HCT116 (cell line): Measurements from ENCODE around the gene ZSWIM8. TPM values are rescaled to one million over a fixed set of nuclear protein-coding genes. Genes with fewer than 3 reads are reported as not detected.

Experiments
- ATAC-seq: fragments of 200-7000 bp; cut with Tn5 transposase; 2 replicates; pipeline ENCODE4 v1.9.1; 2020; ENCODE audit warnings: mild to moderate bottlenecking, moderate library complexity
- BruUV-seq: library from RNA; stranded (reverse); fragments of 400-500 nt; replicated peaks from 2 replicates; lab custom pipeline; 2021; lab: Mats Ljungman, UMichigan
- CTCF ChIA-PET: fragments of 300-600 bp; sonication (Branson Sonifier 250); formaldehyde crosslinking; loops from one replicate; lab custom pipeline; 2021; ENCODE audit warnings: antibody characterized with exemption; lab: Charles Lee
- POLR2A ChIA-PET: fragments of 300-600, 350-600 bp; sonication (Branson Sonifier 250); formaldehyde crosslinking; loops from one replicate; lab custom pipeline; 2021; ENCODE audit warnings: antibody characterized with exemption; lab: Charles Lee
- RAD21 ChIA-PET, 2 experiments: fragments of 300-600 bp; sonication (Branson Sonifier 250); formaldehyde crosslinking; loops; one replicate each; lab custom pipeline; 2023; ENCODE audit warnings: low total read pairs in 2 of 2; ENCODE audit not compliant: uncharacterized antibody in 2 of 2, unreplicated experiment in 2 of 2, low non-redundant PET in 1 of 2; lab: Charles Lee
- DNase-seq: peaks from one replicate; pipeline ENCODE4 v3.0.0-alpha.2; 2010; ENCODE audit warnings: low read depth, low spot score
- H2AFZ ChIP-seq: fragments of 200-600 bp; shearing (Covaris generic), sonication (generic); 2 replicates; pipeline ENCODE4 v1.6.1; 2017; ENCODE audit warnings: low read depth, mixed run types, mixed read lengths, antibody characterized with exemption, low read length; ENCODE audit not compliant: poor library complexity, severe bottlenecking
- H3K27ac ChIP-seq: 2 replicates; pipeline ENCODE4 v1.5.1; 2012; ENCODE audit warnings: low read depth, low read length
- H3K27me3 ChIP-seq: fragments of 200-600 bp; sonication (generic); 2 replicates; pipeline ENCODE4 v1.6.1; 2016; ENCODE audit warnings: mixed run types, low read length, mixed read lengths; ENCODE audit not compliant: insufficient read depth
- H3K36me3 ChIP-seq, 2 experiments: fragments of 200-500 bp in 1 of 2; fragments of 200-600 bp in 1 of 2; sonication (Bioruptor generic) in 1 of 2; sonication (generic) in 1 of 2; 2 replicates each; pipeline versions ENCODE4 v1.5.1 to v1.6.1; 2014 to 2016; ENCODE audit warnings: low read length in 2 of 2, inconsistent platforms in 1 of 2, mixed read lengths in 1 of 2, mixed run types in 1 of 2; ENCODE audit not compliant: insufficient read depth in 2 of 2, control insufficient read depth in 1 of 2
- H3K4me1 ChIP-seq, 2 experiments: fragments of 200-600 bp in 1 of 2; sonication (generic) in 1 of 2; 2 replicates each; pipeline versions ENCODE4 v1.5.1 to v1.6.1; 2012 to 2017; ENCODE audit warnings: low read length in 2 of 2, inconsistent platforms in 1 of 2, mild to moderate bottlenecking in 1 of 2, mixed read lengths in 1 of 2, mixed run types in 1 of 2, moderate library complexity in 1 of 2; ENCODE audit not compliant: insufficient read depth in 2 of 2, control insufficient read depth in 1 of 2
- H3K4me2 ChIP-seq: fragments of 200-600 bp; sonication (generic); 2 replicates; pipeline ENCODE4 v1.6.1; 2017; ENCODE audit warnings: mixed run types, low read length, mixed read lengths
- H3K4me3 ChIP-seq, 2 experiments: fragments of 200-600 bp in 1 of 2; sonication (generic) in 1 of 2; replicated peaks in 1 of 2; 2 replicates each; pipeline ENCODE4 v1.5.1; 2011 to 2016; ENCODE audit warnings: low read length in 2 of 2, control low read depth in 1 of 2, low read depth in 1 of 2, mild to moderate bottlenecking in 1 of 2, mixed read lengths in 1 of 2, mixed run types in 1 of 2
- H3K79me2 ChIP-seq: fragments of 200-600 bp; sonication (generic); 2 replicates; pipeline ENCODE4 v1.6.1; 2017; ENCODE audit warnings: mild to moderate bottlenecking, mixed run types, low read length, moderate library complexity, mixed read lengths; ENCODE audit not compliant: insufficient read depth
- H3K9ac ChIP-seq: fragments of 200-600 bp; sonication (generic); 2 replicates; pipeline ENCODE4 v1.6.1; 2016; ENCODE audit warnings: low read length, mixed read lengths
- H3K9me2 ChIP-seq: fragments of 200-600 bp; sonication (generic), shearing (Covaris generic); 2 replicates; pipeline ENCODE4 v1.6.1; 2017; ENCODE audit warnings: mixed run types, mild to moderate bottlenecking, moderate library complexity; ENCODE audit not compliant: insufficient read depth
- H3K9me3 ChIP-seq, 2 experiments: fragments of 200-500 bp in 1 of 2; fragments of 200-600 bp in 1 of 2; sonication (Bioruptor generic) in 1 of 2; sonication (generic) in 1 of 2; 2 replicates each; pipeline ENCODE4 v1.6.1; 2014 to 2017; ENCODE audit warnings: low read length in 2 of 2, mixed read lengths in 2 of 2, inconsistent platforms in 1 of 2, low read depth in 1 of 2, mild to moderate bottlenecking in 1 of 2, mixed run types in 1 of 2, moderate library complexity in 1 of 2; ENCODE audit not compliant: control insufficient read depth in 1 of 2, insufficient read depth in 1 of 2
- H4K20me1 ChIP-seq: fragments of 200-600 bp; sonication (generic), shearing (Covaris generic); 2 replicates; pipeline ENCODE4 v1.6.1; 2017; ENCODE audit warnings: mixed run types, mild to moderate bottlenecking, moderate library complexity; ENCODE audit not compliant: insufficient read depth
- ATF3 ChIP-seq: IDR thresholded peaks from 2 replicates; pipeline ENCODE4 v1.6.1; 2012
- CBX3 ChIP-seq: IDR thresholded peaks from 2 replicates; pipeline ENCODE4 v1.6.1; 2012; ENCODE audit warnings: low read depth
- CEBPB ChIP-seq: IDR thresholded peaks from 2 replicates; pipeline ENCODE4 v1.6.1; 2012; ENCODE audit warnings: low read depth
- CTCF ChIP-seq, 3 experiments: fragments of 200-600 bp in 1 of 3; sonication (generic) in 1 of 3; IDR thresholded peaks in 2 of 3; conservative IDR thresholded peaks in 1 of 3; 2 replicates each; pipeline ENCODE4 v1.5.1; 2012 to 2017; ENCODE audit warnings: low read depth in 2 of 3, low read length in 2 of 3, antibody characterized with exemption in 1 of 3, borderline replicate concordance in 1 of 3, control low read depth in 1 of 3, mild to moderate bottlenecking in 1 of 3, mixed read lengths in 1 of 3, mixed run types in 1 of 3, moderate library complexity in 1 of 3; ENCODE audit not compliant: insufficient read depth in 1 of 3
- EGR1 ChIP-seq: IDR thresholded peaks from 2 replicates; pipeline ENCODE4 v1.6.1; 2012; ENCODE audit warnings: low read depth
- EZH2phosphoT487 ChIP-seq: fragments of 200-600 bp; IDR thresholded peaks from 2 replicates; pipeline ENCODE4 v1.6.1; 2018; ENCODE audit warnings: antibody characterized with exemption, borderline replicate concordance
- MAX ChIP-seq: IDR thresholded peaks from 2 replicates; pipeline ENCODE4 v1.6.1; 2012
- POLR2A ChIP-seq: IDR thresholded peaks from 2 replicates; pipeline ENCODE4 v1.7.0; 2011; ENCODE audit warnings: borderline replicate concordance; ENCODE audit not compliant: insufficient read depth, insufficient read length; ENCODE audit errors: extremely low read depth
- POLR2AphosphoS5 ChIP-seq: IDR thresholded peaks from 2 replicates; pipeline ENCODE4 v1.6.1; 2011; ENCODE audit warnings: mild to moderate bottlenecking, low read depth, low read length, moderate library complexity
- RAD21 ChIP-seq: IDR thresholded peaks from 2 replicates; pipeline ENCODE4 v1.6.1; 2012; ENCODE audit warnings: low read depth, mild to moderate bottlenecking
- REST ChIP-seq: IDR thresholded peaks from 2 replicates; pipeline ENCODE4 v1.6.1; 2012; ENCODE audit warnings: low read depth
- SIN3A ChIP-seq: IDR thresholded peaks from 2 replicates; pipeline ENCODE4 v1.6.1; 2012; ENCODE audit warnings: low read depth
- SP1 ChIP-seq: IDR thresholded peaks from 2 replicates; pipeline ENCODE4 v1.6.1; 2012; ENCODE audit warnings: low read depth
- SRF ChIP-seq: IDR thresholded peaks from 2 replicates; pipeline ENCODE4 v1.6.1; 2012; ENCODE audit warnings: low read depth
- TCF7L2 ChIP-seq: IDR thresholded peaks from 2 replicates; pipeline ENCODE4 v1.7.0; 2011; ENCODE audit warnings: borderline replicate concordance, inconsistent platforms; ENCODE audit not compliant: insufficient read depth, insufficient read length; ENCODE audit errors: extremely low read depth
- YY1 ChIP-seq: IDR thresholded peaks from 2 replicates; pipeline ENCODE4 v1.6.1; 2011; ENCODE audit warnings: low read length, low read depth, moderate library complexity, mild to moderate bottlenecking; ENCODE audit not compliant: insufficient replicate concordance; ENCODE audit errors: extremely low read depth
- ZBTB33 ChIP-seq: IDR thresholded peaks from 2 replicates; pipeline ENCODE4 v1.6.1; 2011; ENCODE audit warnings: mild to moderate bottlenecking, low read length, moderate library complexity; ENCODE audit not compliant: insufficient replicate concordance; ENCODE audit errors: extremely low read depth
- ZFX ChIP-seq: fragments of 450-650 bp; IDR thresholded peaks from 2 replicates; pipeline ENCODE4 v1.6.1; 2017
- intact Hi-C: fragments of 100-400 bp; cut with micrococcal nuclease; formaldehyde crosslinking; loops from 2 replicates; pipeline ENCODE4 v1.10.0; 2022
- total RNA-seq: library from RNA; stranded (reverse); gene quantifications from one replicate; pipeline ENCODE4 v1.2.1, GENCODE V29; 2021; ENCODE audit not compliant: unreplicated experiment

The ZSWIM8 gene
- total RNA-seq, 1 experiment from 2014 or later: 49.9 TPM

GRCh38 chr10:73763343-73763742 is 22.1 kb upstream of the ZSWIM8 start:
- Histone ChIP-seq H3K4me1 (peaks cover 0 to 27% of the 10 kb centered on the region in 2 experiments; a peak in 3 of 4 replicates), H3K4me2 (peak overlapping the region; percentile 46), H3K27me3 (no peaks in the 10 kb centered on the region), H4K20me1 (no peaks in the 10 kb centered on the region), H3K27ac (no peak overlapping the region), H3K79me2 (peaks cover 4% of the 10 kb centered on the region), H3K9me2 (no peaks in the 10 kb centered on the region), H3K9ac (0 out of 2 replicates have a peak overlapping the region, but pooled peaks have one; percentile 21), H3K4me3 (no peak overlapping the region), H2AFZ (no peak overlapping the region), H3K36me3 (peaks cover 48 to 56% of the 10 kb centered on the region in 2 experiments), H3K9me3 (no peaks in the 10 kb centered on the region)
- RAD21 ChIA-PET: interaction anchor here in 1 of 2 experiments (0.9 kb wide), 1 partner anchor 10 kb away, joined by 4 read pairs; no protein-coding TSS in a partner anchor
- ATAC-seq (no peak), DNase-seq (no peak)
- CTCF ChIA-PET: interaction anchor here (1.0 to 1.1 kb wide), 2 partner anchors 8 to 112 kb away, joined by 3 read pairs; a partner anchor contains a TSS
- POLR2A ChIA-PET: no interaction called here
- TF ChIP-seq CBX3 (no peak), POLR2AphosphoS5 (no peak), CTCF (IDR thresholded peaks at IDR 0.05 in 2 of 3, conservative IDR thresholded peaks at IDR 0.05 in 1 of 3; ENCODE audit: borderline replicate concordance in 1 of 3, insufficient read depth in 1 of 3, low read depth in 2 of 3, low read length in 2 of 3) (no peak), SRF (no peak), ATF3 (no peak), ZFX (no peak), TCF7L2 (no peak), YY1 (no peak), SP1 (no peak), SIN3A (no peak), REST (no peak), EGR1 (no peak), RAD21 (no peak), ZBTB33 (no peak), CEBPB (no peak), EZH2phosphoT487 (no peak), MAX (no peak), POLR2A (no peak)
- intact Hi-C loops: no loop called here
- BruUV-seq: no TSS peak
